Muscle layer of colon (tissue), 2 donors: Measurements from ENCODE around the gene GRK2.
A peak's percentile ranks its signal among the peaks of the same experiment; 100 is the strongest.

ENCODE experiments used
- H3K27ac ChIP-seq: one replicate; pipeline ENCODE4 v1.7.0; 2013; ENCODE audit warnings: low read depth, mild to moderate bottlenecking, low read length, moderate library complexity
- H3K27me3 ChIP-seq, 2 donors: one replicate each; pipeline ENCODE4 v1.7.0; 2013; ENCODE audit warnings: low read length in 2 of 2, mild to moderate bottlenecking in 2 of 2; ENCODE audit not compliant: insufficient read depth in 2 of 2, control insufficient read depth in 1 of 2
- H3K36me3 ChIP-seq: one replicate; pipeline ENCODE4 v1.7.0; 2013; ENCODE audit warnings: mild to moderate bottlenecking, low read length; ENCODE audit not compliant: insufficient read depth
- H3K4me1 ChIP-seq: one replicate; pipeline ENCODE4 v1.7.0; 2013; ENCODE audit warnings: mild to moderate bottlenecking, low read length; ENCODE audit not compliant: insufficient read depth
- H3K4me3 ChIP-seq, 2 donors: one replicate each; pipeline ENCODE4 v1.7.0; 2013; ENCODE audit warnings: low read length in 2 of 2, low read depth in 1 of 2, mild to moderate bottlenecking in 1 of 2, moderate library complexity in 1 of 2
- H3K9ac ChIP-seq: one replicate; pipeline ENCODE4 v1.7.0; 2013; ENCODE audit warnings: low read length
- H3K9me3 ChIP-seq: one replicate; pipeline ENCODE4 v1.7.0; 2013; ENCODE audit warnings: mild to moderate bottlenecking, low read length
- donor health status: abdominal sarcoma.
- donor health status: Adenocarcinoma of cecum.

Gene GRK2

GRCh38 chr11:67281552-67282150, 15.4 kb downstream of the GRK2 start:
- Histone ChIP-seq H3K27ac (no peak overlapping the region), H3K4me3 (no peak overlapping the region), H3K9ac (no peak overlapping the region), H3K4me1 (peaks cover 25% of the 10 kb centered on the region), H3K36me3 (peaks cover 73% of the 10 kb centered on the region), H3K27me3 (no peaks in the 10 kb centered on the region), H3K9me3 (no peaks in the 10 kb centered on the region)

GRCh38 chr11:67282155-67282875, 16.0 kb downstream of the GRK2 start:
- no peak overlapping the region for H3K4me3 ChIP-seq
- no peaks in the 10 kb centered on the region for H3K27me3 ChIP-seq
- H3K27ac ChIP-seq, result no peak overlapping the region
- H3K9me3 ChIP-seq, result no peaks in the 10 kb centered on the region
- H3K4me1 ChIP-seq, result peaks cover 22% of the 10 kb centered on the region
- H3K9ac ChIP-seq, result no peak overlapping the region
- H3K36me3 ChIP-seq, result peaks cover 78% of the 10 kb centered on the region

- Histone ChIP-seq H3K9ac (no peak overlapping the region), H3K36me3 (peaks cover 78% of the 10 kb centered on the region), H3K27me3 (no peaks in the 10 kb centered on the region), H3K9me3 (no peaks in the 10 kb centered on the region), H3K4me3 (no peak overlapping the region), H3K27ac (no peak overlapping the region), H3K4me1 (peaks cover 23% of the 10 kb centered on the region)
Measured at GRCh38 chr11:67282876-67283371, 16.7 kb downstream of the GRK2 start.

- no peaks in the 10 kb centered on the region for H3K9me3 ChIP-seq
- no peak overlapping the region for H3K9ac ChIP-seq
- H3K36me3 ChIP-seq, result peaks cover 78% of the 10 kb centered on the region
- H3K27ac ChIP-seq, result peak overlapping the region; percentile 2
- no peaks in the 10 kb centered on the region for H3K27me3 ChIP-seq
- no peak overlapping the region for H3K4me3 ChIP-seq
- peaks cover 23% of the 10 kb centered on the region for H3K4me1 ChIP-seq
Measured at GRCh38 chr11:67283481-67283963, 17.2 kb downstream of the GRK2 start.

GRCh38 chr11:67284811-67285540, 18.7 kb downstream of the GRK2 start:
- H3K27ac ChIP-seq, result no peak overlapping the region
- H3K9ac ChIP-seq, result no peak overlapping the region
- H3K9me3 ChIP-seq, result no peaks in the 10 kb centered on the region
- H3K36me3 ChIP-seq, result peaks cover 64% of the 10 kb centered on the region
- peaks cover 18% of the 10 kb centered on the region for H3K4me1 ChIP-seq
- H3K27me3 ChIP-seq, result no peaks in the 10 kb centered on the region
- H3K4me3 ChIP-seq, result no peak overlapping the region

- no peak overlapping the region for H3K27ac ChIP-seq
- peaks cover 26% of the 10 kb centered on the region for H3K4me1 ChIP-seq
- peaks cover 58% of the 10 kb centered on the region for H3K36me3 ChIP-seq
- H3K4me3 ChIP-seq, result no peak overlapping the region
- no peaks in the 10 kb centered on the region for H3K9me3 ChIP-seq
- H3K9ac ChIP-seq, result no peak overlapping the region
- H3K27me3 ChIP-seq, result no peaks in the 10 kb centered on the region
Measured at GRCh38 chr11:67285541-67286498, 19.5 kb downstream of the GRK2 start.

- Histone ChIP-seq H3K4me3 (no peak overlapping the region), H3K27me3 (no peaks in the 10 kb centered on the region), H3K27ac (peak overlapping the region; percentile 87), H3K9me3 (no peaks in the 10 kb centered on the region), H3K9ac (no peak overlapping the region), H3K4me1 (peaks cover 33% of the 10 kb centered on the region), H3K36me3 (peaks cover 48% of the 10 kb centered on the region)
Measured at GRCh38 chr11:67286621-67287333, 20.5 kb downstream of the GRK2 start.

- peak overlapping the region in 1 of 2 donors; percentile 72 for H3K4me3 ChIP-seq
- H3K27me3 ChIP-seq, result no peaks in the 10 kb centered on the region
- H3K9ac ChIP-seq, result peak overlapping the region; percentile 71
- peaks cover 33% of the 10 kb centered on the region for H3K4me1 ChIP-seq
- peaks cover 45% of the 10 kb centered on the region for H3K36me3 ChIP-seq
- H3K9me3 ChIP-seq, result no peaks in the 10 kb centered on the region
- H3K27ac ChIP-seq, result peak overlapping the region; percentile 87
Measured at GRCh38 chr11:67287355-67288197, 21.3 kb downstream of the GRK2 start.

GRCh38 chr11:67288198-67288451, 21.9 kb downstream of the GRK2 start:
- Histone ChIP-seq H3K36me3 (peaks cover 39% of the 10 kb centered on the region), H3K4me1 (peaks cover 33% of the 10 kb centered on the region)

More at GRCh38 chr11:67288198-67288451, 21.9 kb downstream of the GRK2 start:
- Histone ChIP-seq H3K4me3 (peak overlapping the region; percentile 60 to 72), H3K27ac (peak overlapping the region; percentile 87), H3K9me3 (no peaks in the 10 kb centered on the region), H3K9ac (peak overlapping the region; percentile 71), H3K27me3 (no peaks in the 10 kb centered on the region)
